NT2/D1 (cell line): ENCODE results near the gene CACNA1H.

Experiments used
- DNase-seq: peaks from one replicate; pipeline ENCODE4 v3.0.0-alpha.2; 2011; ENCODE audit warnings: low read depth, low spot score
- H3K27me3 ChIP-seq: 2 replicates; pipeline ENCODE4 v1.6.0; 2011; ENCODE audit warnings: mild to moderate bottlenecking; ENCODE audit not compliant: insufficient read length, insufficient read depth
- H3K36me3 ChIP-seq: 2 replicates; pipeline ENCODE4 v1.6.1; 2011; ENCODE audit warnings: mild to moderate bottlenecking, low read length, mixed read lengths; ENCODE audit not compliant: insufficient read depth, insufficient read length
- H3K4me1 ChIP-seq: 2 replicates; pipeline ENCODE4 v1.5.1; 2011; ENCODE audit not compliant: insufficient read depth, insufficient read length
- H3K4me3 ChIP-seq: 2 replicates; pipeline ENCODE4 v1.5.1; 2011; ENCODE audit warnings: low read depth; ENCODE audit not compliant: insufficient read length
- H3K9ac ChIP-seq: 2 replicates; pipeline ENCODE4 v1.6.0; 2011; ENCODE audit warnings: low read depth; ENCODE audit not compliant: insufficient read length
- H3K9me3 ChIP-seq: 2 replicates; pipeline ENCODE4 v1.5.1; 2011; ENCODE audit warnings: mild to moderate bottlenecking, low read length; ENCODE audit not compliant: insufficient read depth
- SUZ12 ChIP-seq: IDR thresholded peaks from 2 replicates; pipeline ENCODE4 v1.6.1; 2011; ENCODE audit not compliant: insufficient read length, insufficient read depth; ENCODE audit errors: extremely low read depth
- YY1 ChIP-seq: IDR thresholded peaks from 2 replicates; pipeline ENCODE4 v1.6.1; 2011; ENCODE audit not compliant: insufficient read length, insufficient read depth
- ZNF274 ChIP-seq: IDR thresholded peaks from 2 replicates; pipeline ENCODE4 v1.6.1; 2011; ENCODE audit warnings: mild to moderate bottlenecking, low read depth, low read length

Gene CACNA1H

GRCh38 chr16:1212616-1213194, 59.8 kb downstream of the CACNA1H start:
- H3K36me3 ChIP-seq = peaks cover 90% of the 10 kb centered on the region
- no peak for DNase-seq
- TF ChIP-seq YY1 (no peak), SUZ12 (no peak), ZNF274 (no peak)
- no peaks in the 10 kb centered on the region for H3K27me3 ChIP-seq
- no peaks in the 10 kb centered on the region for H3K9me3 ChIP-seq
- H3K9ac ChIP-seq = no peak overlapping the region
- H3K4me1 ChIP-seq = no peaks in the 10 kb centered on the region
- no peak overlapping the region for H3K4me3 ChIP-seq

GRCh38 chr16:1213231-1213630, 60.3 kb downstream of the CACNA1H start:
- Histone ChIP-seq H3K36me3 (peaks cover 90% of the 10 kb centered on the region), H3K9me3 (no peaks in the 10 kb centered on the region), H3K27me3 (no peaks in the 10 kb centered on the region), H3K4me1 (no peaks in the 10 kb centered on the region), H3K4me3 (no peak overlapping the region), H3K9ac (no peak overlapping the region)
- no peak for DNase-seq
- no peak for TF ChIP-seq SUZ12
- TF ChIP-seq YY1 = no peak

GRCh38 chr16:1213796-1214372, 61.0 kb downstream of the CACNA1H start:
- no peak for DNase-seq
- Histone ChIP-seq H3K4me3 (no peak overlapping the region), H3K4me1 (no peaks in the 10 kb centered on the region), H3K27me3 (no peaks in the 10 kb centered on the region), H3K36me3 (peaks cover 89% of the 10 kb centered on the region), H3K9ac (no peak overlapping the region), H3K9me3 (no peaks in the 10 kb centered on the region)
- TF ChIP-seq YY1 = no peak
- TF ChIP-seq SUZ12 = no peak
- no peak for TF ChIP-seq ZNF274

GRCh38 chr16:1214719-1215118, 61.8 kb downstream of the CACNA1H start:
- H3K9me3 ChIP-seq = no peaks in the 10 kb centered on the region
- no peak overlapping the region for H3K9ac ChIP-seq
- no peaks in the 10 kb centered on the region for H3K27me3 ChIP-seq
- H3K36me3 ChIP-seq = peaks cover 89% of the 10 kb centered on the region
- H3K4me1 ChIP-seq = no peaks in the 10 kb centered on the region
- DNase-seq = no peak
- H3K4me3 ChIP-seq = no peak overlapping the region
- TF ChIP-seq SUZ12 = no peak
- TF ChIP-seq ZNF274 = no peak
- no peak for TF ChIP-seq YY1

- Histone ChIP-seq H3K4me3 (no peak overlapping the region), H3K9me3 (no peaks in the 10 kb centered on the region), H3K36me3 (peaks cover 90% of the 10 kb centered on the region), H3K9ac (no peak overlapping the region), H3K4me1 (no peaks in the 10 kb centered on the region), H3K27me3 (no peaks in the 10 kb centered on the region)
- TF ChIP-seq SUZ12 (no peak), ZNF274 (no peak), YY1 (no peak)
- DNase-seq = no peak
These were observed 62.8 kb downstream of the CACNA1H start for GRCh38 chr16:1215574-1216295.

- H3K4me1 ChIP-seq = no peaks in the 10 kb centered on the region
- no peaks in the 10 kb centered on the region for H3K27me3 ChIP-seq
- no peak for TF ChIP-seq YY1
- no peak for TF ChIP-seq SUZ12
- TF ChIP-seq ZNF274 = no peak
- H3K9ac ChIP-seq = no peak overlapping the region
- no peak overlapping the region for H3K4me3 ChIP-seq
- H3K9me3 ChIP-seq = no peaks in the 10 kb centered on the region
- DNase-seq = no peak
- peaks cover 92% of the 10 kb centered on the region for H3K36me3 ChIP-seq
These were observed 63.4 kb downstream of the CACNA1H start for GRCh38 chr16:1216296-1216619.

GRCh38 chr16:1216681-1217400, 63.9 kb downstream of the CACNA1H start:
- H3K4me3 ChIP-seq = no peak overlapping the region
- H3K36me3 ChIP-seq = peaks cover 92% of the 10 kb centered on the region
- no peaks in the 10 kb centered on the region for H3K27me3 ChIP-seq
- H3K9ac ChIP-seq = no peak overlapping the region
- TF ChIP-seq YY1 (no peak), ZNF274 (no peak), SUZ12 (no peak)
- H3K9me3 ChIP-seq = no peaks in the 10 kb centered on the region
- DNase-seq = no peak
- no peaks in the 10 kb centered on the region for H3K4me1 ChIP-seq
